ENCODE data around the gene UROC1. TPM values are rescaled to one million over a fixed set of nuclear protein-coding genes. Genes with fewer than 3 reads are reported as not detected.
A peak's percentile ranks its signal among the peaks of the same experiment; 100 is the strongest.

UROC1 gene
- total and polyA plus RNA-seq, 2 of the 13 experiments (the other 11 are each of a cell fraction or from before 2014, with no cell fraction given), result 0.71 to 1.3 TPM

GRCh38 chr3:126487151-126487771 lies 30.3 kb downstream of the UROC1 start (continued):
- no peak for TF ChIP-seq ZBTB14 (CRISPR knock-in tag; IDR thresholded peaks at IDR 0.05)
- TF ChIP-seq ZNF629 (CRISPR knock-in tag; conservative IDR thresholded peaks at IDR 0.05), result no peak
- TF ChIP-seq CREBL2 (CRISPR knock-in tag; IDR thresholded peaks at IDR 0.05; ENCODE audit: borderline replicate concordance), result no peak
- no peak for TF ChIP-seq ZNF251 (CRISPR knock-in tag; IDR thresholded peaks at IDR 0.05)
- TF ChIP-seq CCDC6 (CRISPR knock-in tag; IDR thresholded peaks at IDR 0.05), result no peak
- no peak for TF ChIP-seq TEF (CRISPR knock-in tag; IDR thresholded peaks at IDR 0.05)
- TF ChIP-seq ZNF766 (CRISPR knock-in tag; IDR thresholded peaks at IDR 0.05; ENCODE audit: borderline replicate concordance), result peak; percentile 61; the same call in 1 of the 2 replicates
- peak; percentile 79 for TF ChIP-seq ARNTL (CRISPR knock-in tag; IDR thresholded peaks at IDR 0.05)
- TF ChIP-seq SOX5 (CRISPR knock-in tag; IDR thresholded peaks at IDR 0.05; ENCODE audit: borderline replicate concordance), result no peak
- no peak for TF ChIP-seq TMF1 (CRISPR knock-in tag; IDR thresholded peaks at IDR 0.05; ENCODE audit: low read depth)
- TF ChIP-seq PBX2 (CRISPR knock-in tag; IDR thresholded peaks at IDR 0.05), result no peak
- no peak for TF ChIP-seq MXD1 (CRISPR knock-in tag; IDR thresholded peaks at IDR 0.05)
- TF ChIP-seq NCOA1 (CRISPR knock-in tag; IDR thresholded peaks at IDR 0.05), result 0 out of 2 replicates have a peak, but pooled peaks have one; percentile 58
- no peak for TF ChIP-seq ZNF33A (CRISPR knock-in tag; IDR thresholded peaks at IDR 0.05; ENCODE audit: borderline replicate concordance)
- TF ChIP-seq GLMP (CRISPR knock-in tag; IDR thresholded peaks at IDR 0.05; ENCODE audit: borderline replicate concordance), result no peak
- TF ChIP-seq ZBTB3 (CRISPR knock-in tag; IDR thresholded peaks at IDR 0.05; ENCODE audit: borderline replicate concordance, low read depth), result no peak
- no peak for TF ChIP-seq FOXP4 (CRISPR knock-in tag; IDR thresholded peaks at IDR 0.05)
- no peak for TF ChIP-seq ZNF660 (CRISPR knock-in tag; IDR thresholded peaks at IDR 0.05; ENCODE audit: borderline replicate concordance, low read depth)
- 0 out of 2 replicates have a peak, but pooled peaks have one; percentile 51 for TF ChIP-seq MXD3 (CRISPR knock-in tag; IDR thresholded peaks at IDR 0.05)
- TF ChIP-seq SIN3B (IDR thresholded peaks at IDR 0.05; ENCODE audit: low read length), result no peak
- no peak for TF ChIP-seq ZNF432 (CRISPR knock-in tag; IDR thresholded peaks at IDR 0.05; ENCODE audit: borderline replicate concordance)
- TF ChIP-seq NFKB2 (CRISPR knock-in tag; IDR thresholded peaks at IDR 0.05; ENCODE audit: borderline replicate concordance), result no peak; the same call in 1 of the 2 replicates
- no peak for TF ChIP-seq XBP1 (CRISPR knock-in tag; IDR thresholded peaks at IDR 0.05)
